MM.1S (cell line): ENCODE results near the gene RCN1.
"Not testable (repeated sequence)": the region's sequence is repeated elsewhere in the genome, so short reads cannot be mapped to it uniquely, and the experiment has no call there.

Experiments used
- DNase-seq: peaks from one replicate; pipeline ENCODE4 v3.0.0-alpha.2; 2015
- H2AFZ ChIP-seq: fragments of 300-600 bp; sonication (generic); 2 replicates; pipeline ENCODE4 v1.6.0; 2016; ENCODE audit warnings: antibody characterized with exemption, low read length
- H3F3A ChIP-seq: fragments of 300-600 bp; sonication (generic); 2 replicates; pipeline ENCODE4 v1.6.1; 2016; ENCODE audit warnings: mild to moderate bottlenecking, antibody characterized with exemption, low read length, moderate library complexity, mixed read lengths; ENCODE audit not compliant: insufficient read depth
- H3K27ac ChIP-seq: fragments of 300-600 bp; sonication (generic); 2 replicates; pipeline ENCODE4 v1.5.1; 2016; ENCODE audit warnings: mild to moderate bottlenecking, low read length
- H3K27me3 ChIP-seq: fragments of 300-600 bp; sonication (generic); replicated peaks from 2 replicates; pipeline ENCODE4 v1.6.0; 2016; ENCODE audit warnings: low read length; ENCODE audit not compliant: insufficient read depth
- H3K36me3 ChIP-seq: fragments of 300-600 bp; sonication (generic); replicated peaks from 2 replicates; pipeline ENCODE4 v1.6.1; 2016; ENCODE audit warnings: mild to moderate bottlenecking, low read length, mixed read lengths; ENCODE audit not compliant: insufficient read depth
- H3K4me1 ChIP-seq: fragments of 300-600 bp; sonication (generic); 2 replicates; pipeline ENCODE4 v1.6.1; 2016; ENCODE audit warnings: low read length, mixed read lengths
- H3K4me2 ChIP-seq: fragments of 300-600 bp; sonication (generic); 2 replicates; pipeline ENCODE4 v1.6.0; 2016; ENCODE audit warnings: low read depth, low read length
- H3K4me3 ChIP-seq: fragments of 300-600 bp; sonication (generic); 2 replicates; pipeline ENCODE4 v1.5.1; 2016; ENCODE audit warnings: low read length, mixed read lengths
- H3K79me2 ChIP-seq: fragments of 300-600 bp; sonication (generic); 2 replicates; pipeline ENCODE4 v1.6.1; 2016; ENCODE audit warnings: mixed run types, low read length, mixed read lengths
- H3K9ac ChIP-seq: fragments of 300-600 bp; sonication (generic); 2 replicates; pipeline ENCODE4 v1.6.1; 2016; ENCODE audit warnings: low read length, mixed read lengths
- H3K9me2 ChIP-seq: fragments of 300-600 bp; sonication (generic); replicated peaks from 2 replicates; pipeline ENCODE4 v1.6.1; 2016; ENCODE audit warnings: mild to moderate bottlenecking, low read length, mixed read lengths; ENCODE audit not compliant: insufficient read depth
- H3K9me3 ChIP-seq: fragments of 300-600 bp; sonication (generic); replicated peaks from 2 replicates; pipeline ENCODE4 v1.6.1; 2016; ENCODE audit warnings: mild to moderate bottlenecking, low read length, mixed read lengths; ENCODE audit not compliant: insufficient read depth
- H4K20me1 ChIP-seq: fragments of 300-600 bp; sonication (generic); 2 replicates; pipeline ENCODE4 v1.6.1; 2016; ENCODE audit warnings: mild to moderate bottlenecking, low read length, moderate library complexity, mixed read lengths; ENCODE audit not compliant: insufficient read depth
- CTCF ChIP-seq: fragments of 300-600 bp; sonication (generic); IDR thresholded peaks from 2 replicates; pipeline ENCODE4 v1.5.1; 2016; ENCODE audit warnings: antibody characterized with exemption, low read length, mixed read lengths
- EZH2 ChIP-seq: fragments of 300-600 bp; sonication (generic); optimal IDR thresholded peaks from 2 replicates; pipeline ENCODE3; 2017; ENCODE audit warnings: low read depth, mild to moderate bottlenecking, antibody characterized with exemption, low read length, mixed read lengths
- EZH2phosphoT487 ChIP-seq: fragments of 300-600 bp; sonication (generic); IDR thresholded peaks from 2 replicates; pipeline ENCODE4 v1.6.1; 2018; ENCODE audit warnings: antibody characterized with exemption, low read length

The RCN1 gene

GRCh38 chr11:32059686-32060462 is 31.0 kb upstream of the RCN1 start:
- no peaks in the 10 kb centered on the region for H3K27me3 ChIP-seq
- no peak for TF ChIP-seq CTCF
- no peak for DNase-seq

GRCh38 chr11:32062540-32062939 is 28.3 kb upstream of the RCN1 start:
- no peaks in the 10 kb centered on the region for H3K36me3 ChIP-seq
- no peaks in the 10 kb centered on the region for H3K4me1 ChIP-seq
- H2AFZ ChIP-seq = no peak overlapping the region
- H3K27me3 ChIP-seq = no peaks in the 10 kb centered on the region
- DNase-seq = no peak
- H3K9ac ChIP-seq = no peak overlapping the region
- H3K79me2 ChIP-seq = no peaks in the 10 kb centered on the region
- TF ChIP-seq EZH2phosphoT487 (no peak), EZH2 (no peak), CTCF (no peak)
- H3K9me3 ChIP-seq = no peaks in the 10 kb centered on the region
- H3F3A ChIP-seq = no peaks in the 10 kb centered on the region
- H3K9me2 ChIP-seq = no peaks in the 10 kb centered on the region
- no peak overlapping the region for H3K4me3 ChIP-seq
- H4K20me1 ChIP-seq = no peaks in the 10 kb centered on the region
- no peak overlapping the region for H3K27ac ChIP-seq
- no peak overlapping the region for H3K4me2 ChIP-seq

More at GRCh38 chr11:32059686-32060462, 31.0 kb upstream of the RCN1 start:
- Histone ChIP-seq H2AFZ (no peak overlapping the region), H3K79me2 (no peaks in the 10 kb centered on the region), H3F3A (no peaks in the 10 kb centered on the region), H3K9me3 (no peaks in the 10 kb centered on the region), H3K36me3 (no peaks in the 10 kb centered on the region), H4K20me1 (no peaks in the 10 kb centered on the region), H3K27ac (no peak overlapping the region), H3K4me2 (no peak overlapping the region), H3K4me1 (no peaks in the 10 kb centered on the region), H3K4me3 (no peak overlapping the region), H3K9me2 (no peaks in the 10 kb centered on the region), H3K9ac (no peak overlapping the region)

GRCh38 chr11:32063031-32063430 is 27.8 kb upstream of the RCN1 start:
- not testable (repeated sequence) for H3K27me3 ChIP-seq, DNase-seq

GRCh38 chr11:32065865-32066629 is 24.8 kb upstream of the RCN1 start:
- no peak overlapping the region for H3K4me2 ChIP-seq

More at GRCh38 chr11:32063031-32063430, 27.8 kb upstream of the RCN1 start:
- not testable (repeated sequence) for H3K79me2 ChIP-seq, H3K9ac ChIP-seq, H3K4me3 ChIP-seq, H3K4me1 ChIP-seq, H2AFZ ChIP-seq, H3K9me3 ChIP-seq, H3F3A ChIP-seq, H3K36me3 ChIP-seq, H3K4me2 ChIP-seq, H3K27ac ChIP-seq, H4K20me1 ChIP-seq, H3K9me2 ChIP-seq

More at GRCh38 chr11:32065865-32066629, 24.8 kb upstream of the RCN1 start:
- H3K9ac ChIP-seq = no peak overlapping the region
- H3K4me1 ChIP-seq = peaks cover 5% of the 10 kb centered on the region; the same call in 1 of the 2 replicates
- H3K79me2 ChIP-seq = no peaks in the 10 kb centered on the region
- H4K20me1 ChIP-seq = no peaks in the 10 kb centered on the region
- H3K36me3 ChIP-seq = no peaks in the 10 kb centered on the region
- no peak overlapping the region for H3K4me3 ChIP-seq
- no peak overlapping the region for H2AFZ ChIP-seq
- DNase-seq = no peak
- no peaks in the 10 kb centered on the region for H3K9me3 ChIP-seq
- no peaks in the 10 kb centered on the region for H3K9me2 ChIP-seq
- TF ChIP-seq EZH2 = no peak
- no peak for TF ChIP-seq CTCF
- no peak for TF ChIP-seq EZH2phosphoT487
- H3K27me3 ChIP-seq = no peaks in the 10 kb centered on the region
- no peak overlapping the region for H3K27ac ChIP-seq
- no peaks in the 10 kb centered on the region; the same call in 1 of the 2 replicates for H3F3A ChIP-seq
